Measurements from ENCODE around the gene STARD6.
A peak's percentile ranks its signal among the peaks of the same experiment; 100 is the strongest.
"Not testable (repeated sequence)": the region's sequence is repeated elsewhere in the genome, so short reads cannot be mapped to it uniquely, and the experiment has no call there.

STARD6 gene, protein sequence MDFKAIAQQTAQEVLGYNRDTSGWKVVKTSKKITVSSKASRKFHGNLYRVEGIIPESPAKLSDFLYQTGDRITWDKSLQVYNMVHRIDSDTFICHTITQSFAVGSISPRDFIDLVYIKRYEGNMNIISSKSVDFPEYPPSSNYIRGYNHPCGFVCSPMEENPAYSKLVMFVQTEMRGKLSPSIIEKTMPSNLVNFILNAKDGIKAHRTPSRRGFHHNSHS
- 0 to 0.33 (median 0.10) reads per million in 9 experiments for total RNA-seq

DNA sequence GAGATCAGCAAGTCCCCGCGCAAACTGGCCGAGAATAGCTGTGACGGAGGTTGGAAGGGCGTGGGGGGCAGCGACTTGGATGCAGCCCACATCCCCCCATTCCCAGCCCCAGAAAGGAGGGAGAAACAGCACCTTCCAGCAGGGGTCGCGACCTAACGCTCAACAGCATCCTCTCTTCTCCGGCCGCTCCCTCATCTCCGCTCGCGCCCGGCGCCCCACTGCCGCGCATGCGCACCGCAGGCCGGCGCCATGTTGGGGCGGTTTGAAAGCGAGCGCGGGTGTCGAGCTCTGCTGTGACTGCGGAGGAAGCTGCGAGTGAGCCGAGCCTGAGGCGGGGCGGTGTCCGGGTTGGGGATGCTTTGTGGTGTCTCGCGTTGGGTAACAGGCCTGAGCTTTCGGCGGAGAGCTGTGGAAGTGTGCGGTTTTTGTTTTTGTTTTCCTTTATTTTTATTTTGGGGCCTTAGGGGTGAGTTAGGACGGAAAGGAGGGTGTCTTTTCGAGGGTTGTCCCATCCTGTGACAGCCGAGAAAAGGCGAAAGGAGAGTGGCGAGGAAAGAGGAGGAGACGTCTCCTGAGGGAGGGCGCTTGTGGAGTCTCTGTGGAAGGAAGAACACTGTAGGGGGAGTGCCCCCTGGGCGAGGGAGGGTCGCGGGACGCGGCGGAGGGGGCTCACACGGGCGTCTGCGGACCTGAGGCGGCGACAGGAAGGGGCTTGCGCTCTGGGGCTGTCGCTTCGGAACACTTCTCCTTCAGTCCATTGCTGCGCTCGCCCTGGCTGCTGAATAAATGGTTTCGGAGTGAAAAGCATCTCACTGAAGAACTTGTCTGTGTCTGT lies at the start of gene STARD6, which contains the start of gene C18orf54:
TSS of gene STARD6 (minus strand) at position 199 of the 835 bp plus-strand sequence. CDS start 3,285 bp downstream, outside the sequence.
TSS of gene C18orf54 (plus strand) at position 247 of the 835 bp plus-strand sequence. CDS start 2,667 bp downstream, outside the sequence.
- peaks cover 14 to 18% of the 10 kb centered on the region in 2 donors for H3K4me1 Mint-ChIP-seq (ENCODE audit: low read depth in 2 of 2)
- H3K9me3 Mint-ChIP-seq, result no peaks in the 10 kb centered on the region
- ATAC-seq (replicated peaks) (peak; percentile 92), DNase-seq (peak; percentile 84 to 89 (median 86))
- H3K4me3 Mint-ChIP-seq, result peak within 1 kb of the TSS; percentile 96 to 100
- peaks cover 16% of the 10 kb centered on the region for H3K36me3 Mint-ChIP-seq (ENCODE audit: insufficient read depth)
- peak within 1 kb of the TSS; percentile 92 to 98 for H3K27ac Mint-ChIP-seq
- H3K27me3 Mint-ChIP-seq, result peaks cover 0 to 6% of the 10 kb centered on the region in 2 donors

DNA sequence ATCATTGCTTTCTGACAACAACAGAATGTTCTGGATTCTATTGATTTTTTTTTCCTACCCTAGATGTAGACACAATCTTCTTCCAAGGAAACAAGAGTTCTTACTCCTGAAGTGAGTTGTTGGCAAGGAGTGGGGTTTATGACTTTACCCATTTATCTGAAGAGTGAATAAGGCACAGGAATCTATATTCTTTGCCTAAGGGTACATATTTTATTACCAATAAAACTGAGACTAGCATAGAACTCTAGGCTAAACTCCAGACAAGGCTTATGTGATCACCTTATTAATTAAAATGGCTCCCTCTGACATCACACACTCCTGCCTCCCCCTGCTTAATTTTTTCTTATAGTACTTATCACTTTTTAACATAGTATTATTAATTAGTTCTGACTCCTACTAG lies 47.6 kb upstream of the STARD6 start:
- Mint-ChIP-seq H3K9me3 (no peaks in the 10 kb centered on the region), H3K4me1 (ENCODE audit: low read depth in 2 of 2) (no peaks in the 10 kb centered on the region), H3K4me3 (no peak overlapping the region), H3K27ac (no peak overlapping the region), H3K27me3 (peaks cover 29 to 52% of the 10 kb centered on the region in 2 donors), H3K36me3 (ENCODE audit: insufficient read depth) (no peaks in the 10 kb centered on the region)
- ATAC-seq (replicated peaks), result no peak
- DNase-seq, result no peak

DNA sequence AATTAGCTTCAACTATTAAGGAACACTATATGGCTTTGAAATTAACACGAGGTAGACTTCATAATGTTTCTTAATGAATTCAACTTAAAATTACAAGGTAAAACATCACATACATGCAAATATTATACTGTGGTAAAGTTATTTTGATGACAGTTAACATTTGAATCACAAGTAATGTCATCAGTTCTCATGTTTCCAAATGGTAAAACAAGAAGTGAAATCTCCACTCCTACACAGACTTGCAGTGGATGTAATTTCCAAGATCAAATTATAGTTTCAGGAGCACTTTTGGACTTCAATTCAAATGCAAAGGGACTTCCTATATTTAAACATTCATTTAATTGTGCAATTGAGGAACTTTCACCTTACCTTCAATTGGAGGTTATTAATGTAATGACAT lies 39.1 kb upstream of the STARD6 start:
- H3K4me1 Mint-ChIP-seq (ENCODE audit: low read depth in 2 of 2), result peaks cover 0 to 2% of the 10 kb centered on the region in 2 donors
- no peak overlapping the region for H3K4me3 Mint-ChIP-seq
- ATAC-seq (replicated peaks) (no peak), DNase-seq (no peak)
- no peak overlapping the region for H3K27ac Mint-ChIP-seq
- H3K27me3 Mint-ChIP-seq, result no peaks in the 10 kb centered on the region
- H3K36me3 Mint-ChIP-seq (ENCODE audit: insufficient read depth), result no peaks in the 10 kb centered on the region
- H3K9me3 Mint-ChIP-seq, result no peaks in the 10 kb centered on the region

DNA sequence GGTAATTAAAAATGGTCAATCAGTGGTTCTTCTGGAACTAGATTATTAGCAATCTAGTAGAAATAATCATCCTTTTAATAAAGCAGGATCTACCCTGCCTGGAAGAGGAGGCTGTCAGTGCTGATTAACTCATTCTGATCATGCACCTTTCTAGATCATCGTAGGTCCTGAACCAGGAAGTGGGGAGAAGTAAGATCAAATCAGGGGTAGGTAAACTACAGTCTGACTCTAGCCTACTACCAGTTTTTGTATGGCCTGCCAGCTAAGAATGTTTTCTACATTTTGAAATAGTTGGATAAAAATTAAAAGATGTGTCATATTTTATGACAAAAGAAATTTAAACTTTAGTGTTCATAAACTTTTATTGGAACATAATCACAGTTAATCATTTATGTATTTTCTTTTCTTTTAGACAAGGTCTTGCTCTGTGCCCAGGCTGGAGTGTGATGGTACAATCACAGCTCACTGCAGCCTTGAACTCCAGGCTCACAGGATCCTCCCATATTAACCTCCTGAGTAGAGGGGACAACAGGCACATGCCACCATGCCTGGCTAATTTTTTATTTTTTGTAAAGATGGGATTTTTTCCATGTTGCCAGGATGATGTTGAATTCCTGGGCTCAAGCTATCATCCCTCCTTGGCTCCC lies 36.1 kb upstream of the STARD6 start:
- Mint-ChIP-seq H3K36me3 (ENCODE audit: insufficient read depth) (peaks cover 1% of the 10 kb centered on the region), H3K9me3 (no peaks in the 10 kb centered on the region), H3K4me3 (no peak overlapping the region), H3K4me1 (ENCODE audit: low read depth in 2 of 2) (peaks cover 0 to 4% of the 10 kb centered on the region in 2 donors), H3K27ac (no peak overlapping the region), H3K27me3 (peaks cover 6 to 14% of the 10 kb centered on the region in 2 donors)
- ATAC-seq (replicated peaks) (no peak), DNase-seq (no peak)

DNA sequence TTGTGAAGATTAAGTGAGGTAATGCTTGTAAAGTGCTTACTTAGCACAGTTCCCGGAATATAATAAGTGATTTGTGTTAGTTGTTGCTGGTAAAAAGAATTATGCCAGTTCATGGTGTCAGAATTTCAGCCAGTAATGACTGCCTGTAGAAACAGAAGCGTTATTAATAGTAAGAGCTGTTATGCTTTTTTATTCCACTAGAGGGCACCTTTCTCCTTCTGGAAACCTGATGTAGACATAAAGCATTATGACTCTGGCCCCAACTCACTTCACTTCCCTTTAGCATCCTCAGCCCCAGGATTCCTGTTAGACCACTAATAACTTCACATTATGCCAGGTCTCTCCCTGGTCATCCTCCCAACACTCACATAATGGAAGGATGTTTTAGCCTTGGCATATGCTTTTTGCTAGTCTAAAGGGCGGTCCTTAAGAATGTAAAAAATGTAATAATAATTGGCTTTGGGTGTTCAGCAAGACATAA lies 34.9 kb upstream of the STARD6 start:
- Mint-ChIP-seq H3K27ac (no peak overlapping the region), H3K36me3 (ENCODE audit: insufficient read depth) (peaks cover 3% of the 10 kb centered on the region), H3K9me3 (no peaks in the 10 kb centered on the region), H3K27me3 (peaks cover 6 to 19% of the 10 kb centered on the region in 2 donors), H3K4me1 (ENCODE audit: low read depth in 2 of 2) (peaks cover 0 to 8% of the 10 kb centered on the region in 2 donors), H3K4me3 (no peak overlapping the region)
- peak; percentile 73 for ATAC-seq (replicated peaks)
- peak in 1 of 3 experiments; percentile 4 for DNase-seq

DNA sequence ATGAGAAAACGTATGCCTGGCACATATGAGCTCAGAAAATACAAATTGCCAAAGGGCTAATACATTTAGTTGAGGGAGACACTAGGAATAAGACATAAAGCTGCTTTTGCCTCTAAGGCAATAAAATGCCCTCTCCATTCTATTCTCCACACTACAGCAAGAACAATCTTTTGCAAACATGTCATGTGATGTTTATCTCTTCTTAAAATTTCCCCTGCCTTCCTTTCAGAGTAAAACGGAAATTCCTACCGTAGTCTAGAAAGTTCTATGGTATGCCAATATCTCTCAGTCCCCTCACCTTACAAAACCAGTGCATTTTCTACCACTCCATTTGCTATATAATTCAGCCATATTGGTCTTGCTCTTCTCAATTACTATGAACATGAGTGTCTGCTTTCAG lies 33.2 kb upstream of the STARD6 start:
- peaks cover 3% of the 10 kb centered on the region for H3K36me3 Mint-ChIP-seq (ENCODE audit: insufficient read depth)
- H3K4me3 Mint-ChIP-seq, result no peak overlapping the region
- no peak overlapping the region for H3K27ac Mint-ChIP-seq
- peaks cover 6 to 25% of the 10 kb centered on the region in 2 donors for H3K27me3 Mint-ChIP-seq
- H3K4me1 Mint-ChIP-seq (ENCODE audit: low read depth in 2 of 2), result peaks cover 0 to 8% of the 10 kb centered on the region in 2 donors
- DNase-seq (no peak), ATAC-seq (replicated peaks) (no peak)
- H3K9me3 Mint-ChIP-seq, result no peaks in the 10 kb centered on the region

DNA sequence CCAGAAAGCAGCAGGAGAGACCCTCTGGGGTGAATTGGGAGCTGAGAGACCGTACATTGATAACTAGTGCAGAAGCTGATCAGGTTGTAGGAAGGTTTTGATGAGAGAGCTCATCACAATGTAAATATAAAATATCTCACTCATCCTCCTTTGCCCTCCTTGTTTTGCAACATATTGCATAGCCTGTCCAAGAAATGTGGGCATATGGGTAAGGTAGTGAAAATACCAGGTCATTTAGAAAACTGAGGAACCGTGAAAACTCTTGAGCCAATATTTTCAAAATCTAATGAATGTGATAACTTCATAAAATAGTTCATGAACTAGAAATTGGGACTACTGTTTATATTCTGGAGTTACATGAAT lies 31.5 kb upstream of the STARD6 start:
- peak overlapping the region in 1 of 2 donors; percentile 39 for H3K27ac Mint-ChIP-seq
- peaks cover 3% of the 10 kb centered on the region for H3K36me3 Mint-ChIP-seq (ENCODE audit: insufficient read depth)
- DNase-seq (no peak), ATAC-seq (replicated peaks) (no peak)
- H3K4me3 Mint-ChIP-seq, result no peak overlapping the region
- H3K27me3 Mint-ChIP-seq, result peaks cover 6 to 25% of the 10 kb centered on the region in 2 donors
- H3K9me3 Mint-ChIP-seq, result no peaks in the 10 kb centered on the region
- peaks cover 0 to 8% of the 10 kb centered on the region in 2 donors for H3K4me1 Mint-ChIP-seq (ENCODE audit: low read depth in 2 of 2)

DNA sequence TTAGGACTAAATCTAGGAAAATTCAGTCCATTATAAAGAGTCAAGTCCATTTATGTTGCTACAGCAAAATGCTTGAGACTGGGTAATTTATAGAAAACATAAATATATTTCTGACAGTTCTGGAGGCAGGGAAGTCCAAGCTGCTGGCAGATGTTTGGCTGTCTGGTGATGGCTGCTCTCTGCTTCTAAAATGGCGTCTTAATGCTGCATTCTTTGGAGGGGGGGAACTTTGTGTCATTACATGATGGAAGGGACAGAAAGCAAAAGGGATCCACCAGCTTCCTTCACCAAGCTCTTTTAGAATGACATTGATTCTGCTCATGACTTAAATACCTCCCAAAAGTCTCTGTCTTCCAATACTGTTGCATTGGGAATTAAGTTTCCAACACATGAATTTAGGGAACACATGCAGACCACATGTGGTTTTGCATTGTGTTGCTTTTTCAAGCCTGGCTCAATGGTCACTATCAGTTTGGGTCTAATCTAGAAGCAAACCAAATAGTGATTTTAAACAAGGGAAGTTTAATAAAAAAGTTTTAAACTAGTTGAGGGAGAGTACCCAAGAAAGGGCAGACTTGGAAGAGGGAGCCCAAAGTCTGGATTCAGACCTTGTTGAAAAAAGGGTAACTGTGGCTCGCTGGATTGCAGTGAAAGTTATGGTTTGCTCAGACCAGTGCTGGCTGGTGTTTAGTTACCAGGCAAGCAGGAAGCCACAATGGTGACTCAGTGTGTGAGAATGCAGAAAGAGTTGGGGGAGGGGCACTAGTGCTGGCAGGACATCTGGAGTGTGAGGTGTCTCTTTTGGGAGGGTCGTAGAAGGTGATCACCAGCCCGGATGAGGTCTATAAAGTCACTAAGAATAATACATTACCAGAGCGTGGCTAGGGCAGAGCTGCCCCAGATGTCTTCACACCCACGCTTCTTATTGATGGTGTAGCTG lies 30.8 kb upstream of the STARD6 start:
- H3K4me1 Mint-ChIP-seq (ENCODE audit: low read depth in 2 of 2), result peaks cover 0 to 8% of the 10 kb centered on the region in 2 donors
- DNase-seq (no peak), ATAC-seq (replicated peaks) (no peak)
- H3K36me3 Mint-ChIP-seq (ENCODE audit: insufficient read depth), result peaks cover 3% of the 10 kb centered on the region
- H3K27me3 Mint-ChIP-seq, result peaks cover 6 to 25% of the 10 kb centered on the region in 2 donors
- H3K4me3 Mint-ChIP-seq, result no peak overlapping the region
- peak overlapping the region in 1 of 2 donors; percentile 39 for H3K27ac Mint-ChIP-seq
- H3K9me3 Mint-ChIP-seq, result no peaks in the 10 kb centered on the region

DNA sequence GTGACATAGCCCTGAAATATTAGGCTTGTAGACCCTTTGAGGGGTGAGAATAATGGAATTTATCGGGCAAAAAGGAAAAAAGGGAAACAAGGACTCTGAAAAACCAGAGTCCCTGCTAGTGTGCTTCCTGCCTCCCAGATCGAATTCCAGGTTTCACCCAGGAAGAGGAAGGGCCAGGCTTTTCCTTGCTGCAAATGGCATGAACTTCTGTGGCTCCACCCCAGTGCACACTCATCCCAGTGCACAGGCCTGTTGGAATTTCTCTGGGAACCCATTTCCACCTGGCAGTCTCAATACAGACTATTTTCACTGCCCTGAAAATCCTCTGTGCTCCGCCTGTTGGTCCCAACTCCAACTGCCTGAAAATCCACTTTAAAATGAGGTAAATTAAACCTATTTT lies 30.0 kb upstream of the STARD6 start:
- H3K9me3 Mint-ChIP-seq, result no peaks in the 10 kb centered on the region
- peaks cover 3% of the 10 kb centered on the region for H3K36me3 Mint-ChIP-seq (ENCODE audit: insufficient read depth)
- no peak overlapping the region for H3K4me3 Mint-ChIP-seq
- ATAC-seq (replicated peaks) (no peak), DNase-seq (no peak)
- H3K27ac Mint-ChIP-seq, result no peak overlapping the region
- H3K4me1 Mint-ChIP-seq (ENCODE audit: low read depth in 2 of 2), result peaks cover 0 to 8% of the 10 kb centered on the region in 2 donors
- H3K27me3 Mint-ChIP-seq, result peaks cover 6 to 25% of the 10 kb centered on the region in 2 donors

DNA sequence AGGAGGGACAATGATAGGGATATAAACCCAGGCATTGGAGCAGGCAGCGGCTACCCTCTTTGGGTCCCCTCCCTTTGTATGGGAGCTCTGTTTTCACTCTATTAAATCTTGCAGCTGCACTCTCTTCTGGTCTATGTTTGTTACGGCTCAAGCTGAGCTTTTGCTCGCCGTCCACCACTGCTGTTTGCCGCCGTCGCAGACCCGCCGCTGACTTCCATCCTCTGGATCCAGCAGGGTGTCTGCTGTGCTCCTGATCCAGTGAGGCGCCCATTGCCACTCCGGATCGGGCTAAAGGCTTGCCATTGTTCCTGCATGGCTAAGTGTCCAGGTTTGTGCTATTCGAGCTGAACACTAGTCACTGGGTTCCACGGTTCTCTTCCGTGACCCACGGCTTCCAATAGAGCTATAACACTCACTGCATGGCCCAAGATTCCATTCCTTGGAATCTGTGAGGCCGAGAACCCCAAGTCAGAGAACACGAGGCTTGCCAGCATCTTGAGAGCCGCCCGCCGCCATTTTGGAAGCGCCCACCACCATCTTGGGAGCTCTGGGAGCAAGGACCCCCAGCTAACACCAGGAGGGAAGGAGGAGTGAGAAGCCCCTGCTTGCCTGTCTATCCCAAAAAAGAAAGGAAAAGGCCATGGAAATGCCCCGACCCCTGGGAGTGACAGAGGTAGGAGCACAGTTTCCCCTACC lies 29.3 kb upstream of the STARD6 start:
- H3K4me1 Mint-ChIP-seq (ENCODE audit: low read depth in 2 of 2); H3K9me3 Mint-ChIP-seq; DNase-seq; H3K27ac Mint-ChIP-seq; H3K4me3 Mint-ChIP-seq; H3K36me3 Mint-ChIP-seq (ENCODE audit: insufficient read depth); ATAC-seq (replicated peaks): not testable (repeated sequence)
- H3K27me3 Mint-ChIP-seq, result peaks cover 6 to 25% of the 10 kb centered on the region in 2 donors

DNA sequence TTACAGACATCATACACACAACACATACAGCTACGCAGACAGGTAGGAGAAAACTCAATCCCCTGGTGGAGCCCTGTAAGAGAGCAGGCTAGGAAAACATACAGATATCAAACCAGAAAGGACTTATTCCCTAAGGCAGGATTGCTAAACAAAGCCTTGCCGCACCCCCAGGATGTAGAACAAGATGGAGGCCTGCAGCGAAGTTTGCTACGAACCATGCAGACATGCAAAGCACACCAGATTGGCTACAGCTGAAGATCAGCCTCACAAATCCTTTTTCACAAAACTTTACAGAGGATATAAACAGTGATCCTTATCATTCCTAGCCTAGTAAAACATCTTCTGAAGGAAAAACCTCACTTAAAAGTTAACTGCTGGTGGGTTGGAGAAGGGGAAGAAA lies 28.4 kb upstream of the STARD6 start:
- peaks cover 3% of the 10 kb centered on the region for H3K36me3 Mint-ChIP-seq (ENCODE audit: insufficient read depth)
- H3K4me3 Mint-ChIP-seq, result no peak overlapping the region
- H3K27me3 Mint-ChIP-seq, result peaks cover 6 to 25% of the 10 kb centered on the region in 2 donors
- no peak overlapping the region for H3K27ac Mint-ChIP-seq
- no peaks in the 10 kb centered on the region for H3K9me3 Mint-ChIP-seq
- DNase-seq (no peak), ATAC-seq (replicated peaks) (no peak)
- H3K4me1 Mint-ChIP-seq (ENCODE audit: low read depth in 2 of 2), result peaks cover 0 to 6% of the 10 kb centered on the region in 2 donors

DNA sequence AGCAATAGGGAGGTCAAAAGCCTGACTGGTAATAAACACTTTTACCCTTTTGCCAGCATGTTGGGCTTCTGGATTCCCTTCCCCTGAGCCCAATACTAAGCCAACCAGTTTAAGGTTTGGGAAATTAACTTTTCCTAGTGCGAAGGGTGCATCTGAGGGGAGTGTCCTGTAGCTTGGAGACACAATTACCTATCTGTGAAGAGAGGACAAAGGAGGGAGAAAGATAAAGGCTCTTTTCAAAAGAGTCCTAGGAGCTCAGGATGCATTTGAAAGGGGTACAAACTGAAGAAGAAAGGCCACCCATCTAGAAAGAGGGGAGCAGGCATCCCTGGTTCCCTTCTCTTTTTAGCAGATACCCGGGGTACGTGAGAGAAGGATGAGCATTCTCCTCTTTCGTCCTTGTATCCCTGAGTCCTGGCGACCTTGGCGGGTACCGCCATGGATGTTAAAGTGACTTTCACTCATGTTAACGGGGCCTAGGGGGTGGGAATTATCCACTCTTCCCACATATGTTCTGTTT lies 25.1 kb upstream of the STARD6 start:
- Mint-ChIP-seq H3K27me3 (peaks cover 0 to 6% of the 10 kb centered on the region in 2 donors), H3K36me3 (ENCODE audit: insufficient read depth) (no peaks in the 10 kb centered on the region), H3K9me3 (no peaks in the 10 kb centered on the region), H3K4me3 (no peak overlapping the region), H3K27ac (no peak overlapping the region), H3K4me1 (ENCODE audit: low read depth in 2 of 2) (no peaks in the 10 kb centered on the region)
- DNase-seq (no peak), ATAC-seq (replicated peaks) (no peak)
